Activated T-helper 1 cell treated with anti-CD3 and anti-CD28 coated beads, Interleukin-2, amount 50 U/mL, for 16 hours (primary cell): Measurements from ENCODE around the gene PPIP5K1.
"Not testable (repeated sequence)": the region's sequence is repeated elsewhere in the genome, so short reads cannot be mapped to it uniquely, and the experiment has no call there.

Source experiments
- DNase-seq, 2 donors: peaks; one replicate each; pipeline ENCODE4 v3.0.0-alpha.2; 2020; ENCODE audit warnings: low read depth in 1 of 2, low spot score in 1 of 2

Gene PPIP5K1

GRCh38 chr15:43589778-43590466 lies at the start of gene PPIP5K1:
TSS of gene PPIP5K1 (minus strand) at chr15:43590208. CDS start at chr15:43584504, 5,704 bp downstream.
- DNase-seq = not testable (repeated sequence)

DNA sequence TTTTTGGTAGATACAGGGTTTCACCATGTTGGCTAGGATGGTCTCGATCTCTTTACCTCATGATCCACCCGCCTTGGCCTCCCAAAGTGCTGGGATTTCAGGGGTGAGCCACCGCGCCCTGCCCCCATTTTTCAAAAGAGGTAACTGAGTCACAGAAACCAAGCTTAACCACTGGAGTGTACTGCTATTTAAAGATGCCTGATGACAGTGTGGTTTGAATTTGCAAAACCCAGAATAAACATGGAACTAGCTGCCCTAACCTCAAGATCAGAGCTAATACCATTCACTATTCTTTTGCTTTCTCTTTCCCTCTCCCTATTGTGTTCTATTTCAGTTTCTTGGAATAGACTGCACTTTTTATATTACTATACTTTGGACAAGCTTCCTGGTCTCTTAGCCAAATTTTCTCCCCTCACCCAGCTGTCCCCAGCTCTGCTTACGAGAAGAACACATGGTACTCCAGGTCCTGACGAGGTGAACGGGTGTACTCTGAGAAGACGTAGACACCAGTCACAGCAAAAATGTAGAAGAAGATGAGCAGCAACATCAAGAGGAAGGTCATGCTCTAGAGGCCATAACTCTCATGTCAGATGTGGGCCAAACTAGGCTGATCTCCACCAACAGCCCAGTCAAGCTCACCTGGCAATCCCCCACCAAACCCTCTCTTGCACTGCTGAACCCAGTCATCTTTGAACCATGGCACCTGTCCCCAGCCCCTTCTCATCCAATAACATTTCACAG lies 48.6 kb upstream of the PPIP5K1 start:
- DNase-seq = not testable (repeated sequence)

- not testable (repeated sequence) for DNase-seq
Measured at GRCh38 chr15:43626937-43627336, 36.9 kb upstream of the PPIP5K1 start.

DNA sequence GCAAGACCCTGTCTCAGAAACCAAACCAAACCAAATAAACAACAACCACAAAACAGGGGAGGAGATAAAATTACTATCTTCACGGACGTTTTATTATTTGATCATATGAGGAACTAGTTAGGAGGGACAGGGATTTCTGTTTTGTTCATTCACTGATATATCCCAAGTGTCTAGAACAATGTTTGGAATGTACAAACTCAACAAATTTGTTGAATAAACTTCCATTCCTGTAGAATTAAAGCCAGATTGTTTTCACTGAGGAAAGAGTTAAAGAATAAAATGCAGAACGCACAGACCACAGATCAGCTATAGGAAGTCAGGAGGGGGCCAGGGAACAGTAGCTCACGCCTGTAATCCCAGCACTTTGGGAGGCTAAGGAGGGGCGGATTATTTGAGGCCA lies 35.1 kb upstream of the PPIP5K1 start:
- DNase-seq = no peak

DNA sequence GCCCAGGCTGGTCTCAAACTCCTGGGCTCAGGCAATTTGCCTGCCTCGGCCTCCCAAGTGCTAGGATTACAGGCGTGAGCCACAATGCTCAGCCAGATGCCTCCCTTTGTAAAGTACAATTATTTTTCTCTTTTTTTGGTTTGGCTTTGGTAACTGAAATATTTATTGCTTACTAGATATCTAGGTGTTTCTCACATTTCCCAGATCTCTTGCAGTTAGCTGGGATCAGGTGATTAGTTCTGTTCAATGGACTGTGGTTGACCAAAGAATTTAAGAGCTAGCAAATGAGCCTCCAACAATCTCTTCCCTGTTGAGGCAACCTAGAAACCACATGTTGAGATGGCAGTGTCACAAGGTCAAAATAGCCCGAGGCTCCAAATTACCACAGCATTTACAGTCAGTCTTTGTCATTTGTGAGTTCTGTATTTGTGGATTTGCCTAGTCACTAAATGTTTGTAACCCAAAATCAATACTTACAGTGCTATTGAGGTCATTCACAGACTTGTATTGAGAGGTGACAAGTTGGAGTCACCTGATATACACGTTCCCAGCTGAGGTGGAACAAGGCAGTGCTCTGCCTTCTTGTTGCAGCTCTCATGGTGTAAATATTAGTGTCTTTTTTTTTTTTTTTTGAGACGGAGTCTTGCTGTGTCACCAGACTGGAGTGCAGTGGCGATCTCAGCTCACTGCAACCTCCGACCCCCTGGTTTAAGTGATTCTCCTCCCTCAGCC lies 32.2 kb upstream of the PPIP5K1 start:
- DNase-seq = not testable (repeated sequence)

GRCh38 chr15:43618700-43619099 lies 28.7 kb upstream of the PPIP5K1 start, which contains the start of gene STRC:
TSS of gene STRC (minus strand) at chr15:43618800. CDS start at chr15:43618722, 78 bp downstream.
- not testable (repeated sequence) for DNase-seq

DNA sequence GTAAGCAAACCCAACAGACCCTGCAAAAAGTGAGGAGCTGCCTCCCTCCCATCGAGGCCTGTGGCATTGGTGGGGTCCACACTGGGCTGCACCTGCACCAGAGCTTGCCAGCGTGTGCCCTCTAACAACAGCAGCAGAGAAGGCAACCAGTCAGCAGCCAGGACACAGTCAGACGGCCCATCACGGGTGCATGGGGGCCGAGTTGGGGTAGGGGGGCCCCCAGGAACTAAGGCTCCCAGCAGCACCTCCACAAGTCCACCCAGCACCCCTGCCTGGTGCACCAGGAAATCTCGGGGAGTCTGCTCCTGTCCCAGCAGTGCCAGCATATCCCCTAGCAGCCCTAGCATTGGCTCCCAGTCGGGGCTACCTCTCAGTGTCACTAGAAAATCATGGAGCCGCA lies 27.7 kb upstream of the PPIP5K1 start:
- DNase-seq = not testable (repeated sequence)

GRCh38 chr15:43602233-43602632 lies 12.2 kb upstream of the PPIP5K1 start:
- not testable (repeated sequence) for DNase-seq

DNA sequence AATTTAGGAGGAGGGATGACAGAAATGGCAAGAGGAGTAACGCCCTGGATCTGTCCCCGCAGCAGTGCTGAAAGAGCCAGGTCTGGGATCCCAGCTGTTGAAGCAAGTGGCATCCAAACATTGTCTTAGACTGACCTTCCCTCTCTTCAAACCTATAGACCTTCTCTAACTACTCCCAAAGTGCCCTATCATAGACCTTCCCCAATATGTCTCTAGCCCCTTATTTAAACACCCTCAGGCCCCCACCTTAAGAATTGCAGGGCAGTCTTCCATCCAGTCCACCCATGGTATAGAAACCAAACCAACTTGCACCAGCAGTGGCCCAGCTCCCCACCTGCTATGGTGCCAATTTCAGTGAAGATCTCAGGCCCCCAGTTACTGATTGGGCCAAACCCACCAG lies 10.2 kb upstream of the PPIP5K1 start:
- DNase-seq = not testable (repeated sequence)

- DNase-seq = not testable (repeated sequence)
Measured at GRCh38 chr15:43599131-43599530, 9.1 kb upstream of the PPIP5K1 start.

DNA sequence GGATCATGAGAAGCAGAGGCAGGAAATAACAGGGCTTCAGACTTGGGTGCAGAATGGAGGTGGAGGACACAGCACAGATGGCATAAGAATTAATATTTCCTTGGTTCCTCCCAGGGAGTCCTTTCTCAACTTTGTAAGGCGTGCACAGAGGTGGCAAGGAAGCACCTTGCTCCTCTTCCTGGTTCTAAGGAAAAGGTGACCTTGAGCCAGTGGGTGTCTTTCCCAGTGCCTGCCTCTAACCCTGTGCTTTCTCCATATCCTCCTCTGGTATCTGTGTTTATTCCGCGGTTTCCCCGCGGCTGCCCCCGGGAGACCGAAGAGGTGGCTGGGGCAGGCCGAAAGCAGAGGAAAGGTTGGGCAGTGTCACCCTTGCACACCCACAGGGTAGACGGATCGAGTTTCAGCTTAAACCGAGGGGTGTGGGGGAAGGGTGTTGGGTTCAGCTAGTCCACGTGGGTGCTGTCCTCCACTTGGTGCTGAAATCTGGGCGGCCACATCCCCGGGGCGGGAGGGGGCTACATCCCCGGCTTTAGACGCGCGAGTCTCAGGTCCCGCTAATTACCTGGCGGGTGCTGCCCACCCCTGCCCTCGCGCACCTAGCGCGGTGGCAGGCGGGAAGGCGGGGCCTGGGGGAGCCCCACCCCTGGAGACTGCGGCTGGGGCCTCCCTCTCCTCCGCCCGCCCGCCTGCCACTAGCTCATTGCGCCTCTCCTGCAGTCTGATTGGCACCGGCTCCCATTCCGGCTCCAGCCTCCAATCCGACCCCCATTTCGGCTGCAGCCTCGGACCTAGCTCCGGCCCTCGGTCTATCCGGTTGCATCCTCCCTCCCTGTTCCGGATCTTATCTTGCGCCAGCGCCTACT lies 3.6 kb upstream of the PPIP5K1 start, which contains the start of gene CKMT1B:
TSS of gene CKMT1B (plus strand) at position 700 of the 863 bp plus-strand sequence. CDS start 192 bp downstream, outside the sequence.
- not testable (repeated sequence) for DNase-seq

DNA sequence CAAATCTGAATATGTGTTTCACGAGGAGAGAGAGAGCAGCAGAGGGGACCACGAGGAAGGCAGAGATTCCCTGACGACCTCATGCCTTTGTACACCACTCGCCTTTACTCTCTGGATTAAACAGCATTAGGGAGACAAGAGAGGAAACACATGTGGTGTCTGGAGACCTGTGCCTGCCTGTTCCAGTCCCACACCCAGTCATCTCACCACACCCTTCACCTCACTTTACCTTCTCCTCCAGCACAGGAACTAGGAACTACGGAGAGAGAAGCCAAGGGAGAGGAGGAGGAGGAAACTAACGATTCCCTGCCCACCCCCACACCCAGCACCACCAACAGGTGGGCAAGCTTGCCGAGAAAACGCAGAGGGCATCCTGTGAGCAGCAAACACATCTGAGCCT lies 2.8 kb upstream of the PPIP5K1 start:
- DNase-seq = not testable (repeated sequence)

DNA sequence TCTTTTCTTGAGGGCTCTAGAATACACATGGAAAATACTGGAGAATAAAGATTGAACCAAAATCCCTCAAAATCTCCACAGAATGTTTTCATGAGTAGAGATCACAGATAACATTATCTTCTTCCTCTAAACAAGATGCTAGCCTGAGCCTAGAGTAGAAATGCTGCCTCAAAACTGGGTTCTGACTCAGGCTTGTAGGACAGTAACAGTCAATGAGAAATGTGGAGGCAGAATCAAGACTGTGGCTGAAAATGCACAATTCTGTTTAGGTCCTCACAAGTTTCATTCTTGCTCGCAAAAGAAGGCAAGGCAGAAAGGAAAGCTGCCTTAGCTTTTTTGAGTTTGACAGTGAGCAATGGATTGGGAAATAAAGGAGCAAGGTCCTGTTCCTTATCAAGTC lies 15.4 kb downstream of the PPIP5K1 start:
- not testable (repeated sequence) for DNase-seq

- DNase-seq = not testable (repeated sequence)
Measured at GRCh38 chr15:43566615-43567014, 23.4 kb downstream of the PPIP5K1 start.

- not testable (repeated sequence) for DNase-seq
Measured at GRCh38 chr15:43563793-43564192, 26.2 kb downstream of the PPIP5K1 start.

- not testable (repeated sequence) for DNase-seq
Measured at GRCh38 chr15:43562753-43563152, 27.3 kb downstream of the PPIP5K1 start.

GRCh38 chr15:43552986-43553385 lies 37.0 kb downstream of the PPIP5K1 start:
- DNase-seq = no peak

GRCh38 chr15:43552256-43552655 lies 37.8 kb downstream of the PPIP5K1 start:
- DNase-seq = no peak

DNA sequence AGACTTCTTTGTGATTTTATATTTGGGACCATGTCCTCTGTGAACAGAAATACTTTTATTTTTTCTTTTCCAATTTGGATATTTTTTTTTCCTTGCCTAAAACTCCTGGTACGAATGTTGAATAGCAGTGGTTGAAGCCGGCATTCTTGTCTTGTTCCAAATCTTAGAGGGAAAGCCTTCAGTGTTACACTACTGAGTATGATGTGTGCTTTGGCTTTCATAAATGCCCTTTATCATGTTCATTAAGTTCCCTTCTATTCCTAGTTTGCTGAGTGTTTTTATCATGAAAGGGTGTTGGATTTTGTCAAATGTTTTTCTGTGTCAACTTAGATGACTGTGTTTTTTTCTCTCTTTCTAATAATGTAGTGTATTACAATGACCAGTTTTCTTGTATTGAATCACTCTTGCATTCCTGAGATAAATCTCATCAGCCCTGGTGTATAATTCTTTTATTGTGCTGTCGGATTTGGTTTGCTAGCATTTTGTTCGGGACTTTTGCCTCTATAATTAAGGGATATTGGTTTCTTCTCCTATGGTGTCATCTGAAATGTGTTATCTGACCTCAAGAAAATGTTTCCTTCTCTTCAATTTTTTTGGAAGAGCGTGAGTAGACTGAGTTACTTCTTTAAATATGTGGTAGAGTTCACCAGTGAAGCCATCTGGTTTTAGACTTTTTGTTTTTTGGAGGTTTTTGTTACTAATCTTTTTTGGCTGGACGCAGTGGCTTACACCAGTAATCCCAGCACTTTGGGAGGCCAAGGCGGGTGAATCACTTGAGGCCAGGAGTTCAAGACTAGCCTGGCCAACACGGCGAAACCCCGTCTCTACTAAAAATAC lies 39.3 kb downstream of the PPIP5K1 start:
- DNase-seq = no peak

GRCh38 chr15:43547539-43547938 lies 42.5 kb downstream of the PPIP5K1 start:
- no peak for DNase-seq
